Mesendoderm (in vitro differentiated cells): ENCODE data around the gene CD52.
"Not testable (repeated sequence)": the region's sequence is repeated elsewhere in the genome, so short reads cannot be mapped to it uniquely, and the experiment has no call there.

Experiments
- DNase-seq: peaks from one replicate; pipeline ENCODE4 v3.0.0; 2013
- H2AK5ac ChIP-seq: 2 replicates; pipeline ENCODE4 v1.6.1; 2013; ENCODE audit warnings: low read length, inconsistent platforms
- H2BK120ac ChIP-seq: 2 replicates; pipeline ENCODE4 v1.6.1; 2013; ENCODE audit warnings: low read depth, mild to moderate bottlenecking, low read length, moderate library complexity, mixed read lengths
- H2BK15ac ChIP-seq: replicated peaks from 2 replicates; pipeline ENCODE4 v1.6.1; 2013; ENCODE audit warnings: low read depth, mild to moderate bottlenecking, moderate library complexity
- H2BK5ac ChIP-seq: 2 replicates; pipeline ENCODE4 v1.6.1; 2013; ENCODE audit warnings: low read length, inconsistent platforms
- H3K18ac ChIP-seq: 2 replicates; pipeline ENCODE4 v1.6.1; 2013; ENCODE audit warnings: mild to moderate bottlenecking, low read length, mixed read lengths
- H3K23ac ChIP-seq: one replicate; pipeline ENCODE4 v1.6.1; 2013; ENCODE audit warnings: low read length
- H3K27ac ChIP-seq: 2 replicates; pipeline ENCODE4 v1.5.1; 2013; ENCODE audit warnings: low read depth, mild to moderate bottlenecking, inconsistent platforms, low read length, moderate library complexity
- H3K27me3 ChIP-seq: 2 replicates; pipeline ENCODE4 v1.6.1; 2013; ENCODE audit warnings: low read length, control low read depth, mild to moderate bottlenecking, inconsistent platforms; ENCODE audit not compliant: insufficient read depth, poor library complexity
- H3K36me3 ChIP-seq: 2 replicates; pipeline ENCODE4 v1.6.1; 2013; ENCODE audit warnings: low read length, inconsistent platforms; ENCODE audit not compliant: control insufficient read depth, insufficient read depth
- H3K4ac ChIP-seq: one replicate; pipeline ENCODE4 v1.6.1; 2013; ENCODE audit warnings: low read depth, mild to moderate bottlenecking, low read length, moderate library complexity
- H3K4me1 ChIP-seq: 2 replicates; pipeline ENCODE4 v1.6.1; 2013; ENCODE audit warnings: low read depth, low read length, inconsistent platforms; ENCODE audit not compliant: control insufficient read depth
- H3K4me2 ChIP-seq: 2 replicates; pipeline ENCODE4 v1.6.1; 2013; ENCODE audit warnings: low read length
- H3K4me3 ChIP-seq: 2 replicates; pipeline ENCODE4 v1.5.1; 2013; ENCODE audit warnings: mild to moderate bottlenecking, low read length
- H3K56ac ChIP-seq: one replicate; pipeline ENCODE4 v1.6.1; 2013; ENCODE audit warnings: low read length
- H3K79me1 ChIP-seq: 2 replicates; pipeline ENCODE4 v1.6.1; 2013; ENCODE audit warnings: low read length, inconsistent platforms
- H3K79me2 ChIP-seq: 2 replicates; pipeline ENCODE4 v1.6.1; 2013; ENCODE audit warnings: mild to moderate bottlenecking, low read length; ENCODE audit not compliant: control insufficient read depth, insufficient read depth
- H3K9ac ChIP-seq: 2 replicates; pipeline ENCODE4 v1.6.1; 2013; ENCODE audit warnings: low read length, inconsistent platforms
- H4K5ac ChIP-seq: one replicate; pipeline ENCODE4 v1.6.1; 2013; ENCODE audit warnings: low read length
- H4K8ac ChIP-seq: one replicate; pipeline ENCODE4 v1.6.1; 2013; ENCODE audit warnings: low read depth, mild to moderate bottlenecking, control low read depth, low read length, moderate library complexity
- WGBS: extraction: QIAGEN DNeasy Blood & Tissue Kit; methylation state at CpG from one replicate; pipeline ENCODE4 v1.1.7; 2013; ENCODE audit warnings: low lambda C conversion rate, missing lambda C conversion rate; ENCODE audit not compliant: insufficient coverage; ENCODE audit errors: extremely low coverage; 5-methylcytosine and 5-hydroxymethylcytosine counted together

CD52 gene

DNA sequence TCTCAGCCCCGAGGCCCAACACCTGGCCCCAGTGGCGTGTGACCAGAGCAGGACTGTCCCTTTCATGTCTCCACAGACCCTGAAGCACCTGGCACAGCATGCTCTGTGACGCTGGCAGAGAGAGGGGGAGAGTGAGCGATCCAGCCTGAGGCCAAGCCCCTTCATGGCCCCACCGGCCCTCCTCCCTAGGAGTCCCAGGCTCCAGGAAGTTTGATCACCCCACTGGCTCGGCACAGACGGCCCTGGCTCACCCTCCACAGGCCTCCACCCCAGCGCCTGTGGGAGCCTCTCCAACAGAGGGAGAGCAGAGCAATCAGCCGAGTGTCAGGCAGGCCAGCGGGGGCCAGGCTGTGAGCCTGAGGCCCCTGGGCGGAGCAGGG, 26.9 kb upstream of the CD52 start:
- no peak overlapping the region for H3K27ac ChIP-seq
- H3K56ac ChIP-seq = peak overlapping the region; percentile 62
- no peaks in the 10 kb centered on the region for H3K79me1 ChIP-seq
- H3K79me2 ChIP-seq = no peaks in the 10 kb centered on the region
- no CpG with 5 or more reads among the region's 11 CpGs for WGBS
- H3K18ac ChIP-seq = no peak overlapping the region
- H2BK120ac ChIP-seq = no peak overlapping the region
- no peak overlapping the region for H4K8ac ChIP-seq
- peak overlapping the region; percentile 15 for H3K23ac ChIP-seq
- peaks cover 8% of the 10 kb centered on the region for H3K4me1 ChIP-seq
- H3K27me3 ChIP-seq = no peaks in the 10 kb centered on the region
- no peaks in the 10 kb centered on the region for H3K36me3 ChIP-seq
- H2BK5ac ChIP-seq = peak overlapping the region; percentile 35
- no peak for DNase-seq
- H3K4me3 ChIP-seq = no peak overlapping the region
- peak overlapping the region; percentile 39 for H3K9ac ChIP-seq
- H2AK5ac ChIP-seq = no peak overlapping the region
- no peak overlapping the region for H2BK15ac ChIP-seq
- H3K4me2 ChIP-seq = no peak overlapping the region
- no peak overlapping the region for H3K4ac ChIP-seq
- no peak overlapping the region for H4K5ac ChIP-seq

DNA sequence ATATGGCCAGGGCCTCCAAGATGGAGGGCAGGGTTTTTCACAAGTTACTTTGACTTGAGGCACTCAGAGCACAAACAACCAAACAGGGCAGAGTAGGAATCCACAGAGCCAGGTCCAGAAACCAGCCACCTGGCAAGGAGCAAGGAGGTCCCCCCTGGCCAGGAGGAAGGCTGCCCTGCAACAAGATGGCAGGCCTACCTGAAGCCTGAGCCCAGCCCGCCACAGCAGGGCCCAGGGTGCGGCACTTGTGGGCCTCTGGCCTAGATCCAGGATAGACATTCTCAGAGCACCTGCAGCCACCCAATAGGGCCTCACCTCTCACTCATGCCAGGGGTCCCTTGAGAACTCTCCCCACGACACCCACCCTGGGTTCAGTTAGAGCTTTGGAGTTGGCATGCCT, 26.3 kb upstream of the CD52 start:
- H3K27ac ChIP-seq = no peak overlapping the region
- no peak overlapping the region for H4K8ac ChIP-seq
- H3K79me1 ChIP-seq = no peaks in the 10 kb centered on the region
- H3K79me2 ChIP-seq = no peaks in the 10 kb centered on the region
- no peaks in the 10 kb centered on the region for H3K36me3 ChIP-seq
- no peak overlapping the region for H3K18ac ChIP-seq
- H3K27me3 ChIP-seq = no peaks in the 10 kb centered on the region
- no peak overlapping the region for H3K9ac ChIP-seq
- H2BK5ac ChIP-seq = no peak overlapping the region
- H3K56ac ChIP-seq = peak overlapping the region; percentile 62
- H3K23ac ChIP-seq = peak overlapping the region; percentile 66
- H2AK5ac ChIP-seq = no peak overlapping the region
- no CpG with 5 or more reads among the region's 3 CpGs for WGBS
- no peak overlapping the region for H2BK120ac ChIP-seq
- H3K4me1 ChIP-seq = peaks cover 8% of the 10 kb centered on the region
- no peak overlapping the region for H3K4me3 ChIP-seq
- no peak overlapping the region for H2BK15ac ChIP-seq
- H3K4me2 ChIP-seq = no peak overlapping the region
- H3K4ac ChIP-seq = no peak overlapping the region
- H4K5ac ChIP-seq = no peak overlapping the region
- DNase-seq = no peak

DNA sequence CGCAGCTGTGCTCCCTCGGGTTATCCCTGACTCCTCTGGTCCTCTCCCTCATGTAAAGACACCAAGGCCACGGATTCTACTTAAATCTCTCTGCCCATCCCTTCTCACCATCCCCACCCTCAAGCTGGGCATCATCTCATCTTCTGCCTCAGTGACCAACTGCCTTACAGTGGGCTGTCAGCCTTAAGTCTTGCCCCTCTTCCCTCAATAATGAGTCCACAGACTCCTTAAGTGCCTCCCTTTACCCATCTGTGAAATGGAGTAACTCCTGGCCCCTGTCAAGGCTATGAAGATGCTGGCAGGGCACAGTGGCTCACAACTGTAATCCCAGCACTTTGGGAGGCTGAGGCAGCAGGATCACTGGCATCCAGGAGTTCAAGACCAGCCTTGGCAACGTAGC, 25.8 kb upstream of the CD52 start:
- no peaks in the 10 kb centered on the region for H3K79me1 ChIP-seq
- no peak overlapping the region for H3K23ac ChIP-seq
- H3K18ac ChIP-seq = no peak overlapping the region
- H4K8ac ChIP-seq = no peak overlapping the region
- no peaks in the 10 kb centered on the region for H3K27me3 ChIP-seq
- no peak overlapping the region for H2BK15ac ChIP-seq
- H3K27ac ChIP-seq = no peak overlapping the region
- H3K4me2 ChIP-seq = no peak overlapping the region
- H3K4me1 ChIP-seq = peaks cover 8% of the 10 kb centered on the region
- H3K56ac ChIP-seq = no peak overlapping the region
- no peak overlapping the region for H2BK5ac ChIP-seq
- no peak overlapping the region for H2AK5ac ChIP-seq
- H3K9ac ChIP-seq = no peak overlapping the region
- no peak overlapping the region for H4K5ac ChIP-seq
- no peaks in the 10 kb centered on the region for H3K79me2 ChIP-seq
- no CpG with 5 or more reads among the region's 4 CpGs for WGBS
- H2BK120ac ChIP-seq = no peak overlapping the region
- no peak for DNase-seq
- H3K4ac ChIP-seq = no peak overlapping the region
- H3K36me3 ChIP-seq = no peaks in the 10 kb centered on the region
- H3K4me3 ChIP-seq = no peak overlapping the region

DNA sequence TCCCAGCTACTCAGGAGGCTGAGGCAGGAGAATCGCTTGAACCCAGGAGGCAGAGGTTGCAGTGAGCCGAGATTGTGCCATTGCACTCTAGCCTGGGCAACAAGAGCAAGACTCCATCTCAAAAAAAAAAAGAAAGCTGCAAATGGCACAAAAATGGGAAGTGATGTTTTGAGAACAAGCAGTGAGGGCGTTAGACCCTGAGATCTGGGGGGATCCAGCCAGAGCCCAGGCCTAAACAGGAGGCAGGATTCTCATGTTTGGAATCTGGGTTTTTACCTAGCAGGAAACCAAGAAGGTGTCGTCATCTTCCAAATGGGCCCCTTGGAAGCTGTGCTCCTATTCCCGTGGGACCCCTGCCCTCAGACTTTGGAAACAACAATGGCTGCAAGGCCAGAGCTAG, 25.0 kb upstream of the CD52 start:
- not testable (repeated sequence) for H2AK5ac ChIP-seq, DNase-seq, H3K79me1 ChIP-seq, H3K4ac ChIP-seq, H4K8ac ChIP-seq, H3K4me1 ChIP-seq, H3K79me2 ChIP-seq, H3K18ac ChIP-seq, H2BK15ac ChIP-seq, H2BK5ac ChIP-seq, H2BK120ac ChIP-seq, H3K4me2 ChIP-seq, H3K27ac ChIP-seq, H3K27me3 ChIP-seq, H3K9ac ChIP-seq, H3K4me3 ChIP-seq, H3K56ac ChIP-seq, H3K36me3 ChIP-seq, H4K5ac ChIP-seq, H3K23ac ChIP-seq
- WGBS = no CpG with 5 or more reads among the region's 5 CpGs

DNA sequence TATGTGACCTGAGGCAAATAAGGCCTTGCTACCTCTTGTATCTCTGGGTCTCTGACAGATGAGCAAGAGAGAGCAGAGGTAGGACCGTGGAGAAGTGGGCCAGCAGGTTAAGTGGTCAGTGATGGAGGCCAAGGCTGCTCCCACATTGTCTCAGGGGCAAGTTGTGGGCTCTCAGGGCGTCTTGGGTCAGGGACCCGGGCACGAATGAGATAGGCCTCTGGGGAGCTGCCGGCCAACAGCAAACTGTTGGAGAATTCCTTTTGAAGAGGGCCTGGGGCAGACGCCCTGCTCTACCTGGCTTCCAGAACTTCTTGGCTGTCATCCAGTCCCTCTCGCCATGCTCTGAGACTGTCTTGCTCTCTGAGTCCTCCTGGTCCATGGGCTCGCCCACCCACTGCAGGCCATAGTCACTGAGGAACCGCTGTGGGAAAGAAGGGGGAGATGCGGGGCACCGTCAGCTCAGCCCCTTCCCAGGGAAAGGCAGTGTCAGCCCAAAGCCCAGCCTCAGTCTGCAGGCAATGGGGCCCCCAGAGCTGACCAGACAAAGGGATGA, 23.8 kb upstream of the CD52 start:
- Histone ChIP-seq H2AK5ac (no peak overlapping the region), H3K4me2 (no peak overlapping the region), H3K18ac (no peak overlapping the region), H3K9ac (no peak overlapping the region), H3K56ac (no peak overlapping the region), H3K79me1 (no peaks in the 10 kb centered on the region), H3K4me1 (peaks cover 8% of the 10 kb centered on the region), H3K36me3 (no peaks in the 10 kb centered on the region), H4K5ac (no peak overlapping the region), H2BK120ac (no peak overlapping the region), H2BK5ac (no peak overlapping the region), H3K27me3 (no peaks in the 10 kb centered on the region), H3K4me3 (no peak overlapping the region), H4K8ac (no peak overlapping the region), H2BK15ac (no peak overlapping the region), H3K79me2 (no peaks in the 10 kb centered on the region), H3K4ac (no peak overlapping the region), H3K23ac (no peak overlapping the region), H3K27ac (no peak overlapping the region)
- no CpG with 5 or more reads among the region's 11 CpGs for WGBS
- no peak for DNase-seq
